ENCODE data around the gene DPM2. TPM values are rescaled to one million over a fixed set of nuclear protein-coding genes. Genes with fewer than 3 reads are reported as not detected.

Gene DPM2, protein sequence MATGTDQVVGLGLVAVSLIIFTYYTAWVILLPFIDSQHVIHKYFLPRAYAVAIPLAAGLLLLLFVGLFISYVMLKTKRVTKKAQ
- total RNA-seq, result 34.0 and 37.7 TPM in 2 replicates
- long read RNA-seq, transcript DPM2-205 (3 exons, 1,662 nt), result major isoform, 12 of 25 reads
- long read RNA-seq, partial matches to known transcripts, result 8 of 25 reads
- long read RNA-seq, other reads (novel, unspliced or antisense), result 4 of 25 reads

- Mint-ChIP-seq H3K9me3 (ENCODE audit: low read depth) (no peaks in the 10 kb centered on the region), H3K27ac (peak within 1 kb of the TSS; percentile 96), H3K4me3 (ENCODE audit: low read depth) (peak within 1 kb of the TSS; percentile 85), H3K4me1 (ENCODE audit: low read depth) (peaks cover 22% of the 10 kb centered on the region), H3K36me3 (ENCODE audit: insufficient read depth) (peaks cover 6% of the 10 kb centered on the region), H3K27me3 (no peaks in the 10 kb centered on the region)
- peak; percentile 44 for DNase-seq (ENCODE audit: low spot score, unreplicated experiment)
- TF ChIP-seq, protein P1, sequence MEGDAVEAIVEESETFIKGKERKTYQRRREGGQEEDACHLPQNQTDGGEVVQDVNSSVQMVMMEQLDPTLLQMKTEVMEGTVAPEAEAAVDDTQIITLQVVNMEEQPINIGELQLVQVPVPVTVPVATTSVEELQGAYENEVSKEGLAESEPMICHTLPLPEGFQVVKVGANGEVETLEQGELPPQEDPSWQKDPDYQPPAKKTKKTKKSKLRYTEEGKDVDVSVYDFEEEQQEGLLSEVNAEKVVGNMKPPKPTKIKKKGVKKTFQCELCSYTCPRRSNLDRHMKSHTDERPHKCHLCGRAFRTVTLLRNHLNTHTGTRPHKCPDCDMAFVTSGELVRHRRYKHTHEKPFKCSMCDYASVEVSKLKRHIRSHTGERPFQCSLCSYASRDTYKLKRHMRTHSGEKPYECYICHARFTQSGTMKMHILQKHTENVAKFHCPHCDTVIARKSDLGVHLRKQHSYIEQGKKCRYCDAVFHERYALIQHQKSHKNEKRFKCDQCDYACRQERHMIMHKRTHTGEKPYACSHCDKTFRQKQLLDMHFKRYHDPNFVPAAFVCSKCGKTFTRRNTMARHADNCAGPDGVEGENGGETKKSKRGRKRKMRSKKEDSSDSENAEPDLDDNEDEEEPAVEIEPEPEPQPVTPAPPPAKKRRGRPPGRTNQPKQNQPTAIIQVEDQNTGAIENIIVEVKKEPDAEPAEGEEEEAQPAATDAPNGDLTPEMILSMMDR (IDR thresholded peaks at IDR 0.05; ENCODE audit: unreplicated experiment), result no peak
These were observed at the start of gene DPM2 for GRCh38 chr9:127937388-127938297. TSS of gene DPM2 (minus strand) at chr9:127937854. CDS start at chr9:127937820, 34 bp downstream.

- TF ChIP-seq, protein P1 (IDR thresholded peaks at IDR 0.05; ENCODE audit: unreplicated experiment), result no peak
- peaks cover 20% of the 10 kb centered on the region for H3K4me1 Mint-ChIP-seq (ENCODE audit: low read depth)
- no peaks in the 10 kb centered on the region for H3K27me3 Mint-ChIP-seq
- H3K27ac Mint-ChIP-seq, result peak overlapping the region; percentile 91
- H3K4me3 Mint-ChIP-seq (ENCODE audit: low read depth), result no peak overlapping the region
- no peak for DNase-seq (ENCODE audit: low spot score, unreplicated experiment)
- no peaks in the 10 kb centered on the region for H3K9me3 Mint-ChIP-seq (ENCODE audit: low read depth)
- no peaks in the 10 kb centered on the region for H3K36me3 Mint-ChIP-seq (ENCODE audit: insufficient read depth)
These were observed 49.5 kb upstream of the DPM2 start for GRCh38 chr9:127987103-127987614.

- Mint-ChIP-seq H3K27me3 (no peaks in the 10 kb centered on the region), H3K4me3 (ENCODE audit: low read depth) (no peak overlapping the region), H3K4me1 (ENCODE audit: low read depth) (peaks cover 26% of the 10 kb centered on the region), H3K36me3 (ENCODE audit: insufficient read depth) (no peaks in the 10 kb centered on the region), H3K27ac (no peak overlapping the region), H3K9me3 (ENCODE audit: low read depth) (no peaks in the 10 kb centered on the region)
- DNase-seq (ENCODE audit: low spot score, unreplicated experiment), result no peak
- TF ChIP-seq, protein P1 (IDR thresholded peaks at IDR 0.05; ENCODE audit: unreplicated experiment), result no peak
These were observed 47.4 kb upstream of the DPM2 start for GRCh38 chr9:127985011-127985410.

DNA sequence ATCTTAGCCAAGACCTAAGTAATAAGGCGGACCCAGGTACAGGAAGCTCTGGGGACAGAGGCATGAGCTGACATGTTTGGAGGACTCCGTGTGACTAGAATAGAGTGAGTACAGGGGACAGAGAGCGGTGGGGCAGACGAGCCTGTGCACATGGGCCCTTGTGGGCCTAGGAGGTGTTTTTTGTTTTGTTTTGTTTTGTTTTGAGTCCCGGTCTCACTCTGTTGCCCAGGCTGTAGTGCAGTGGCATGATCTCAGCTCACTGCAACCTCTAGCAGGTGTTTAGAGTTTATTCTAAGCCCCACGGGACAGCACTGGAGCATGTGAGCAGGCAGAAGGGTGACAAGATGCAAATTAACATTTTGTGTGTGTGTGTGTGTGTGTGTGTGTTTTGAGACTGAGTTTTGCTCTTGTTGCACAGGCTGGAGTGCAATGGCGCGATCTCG lies 46.2 kb upstream of the DPM2 start:
- no peak overlapping the region for H3K4me3 Mint-ChIP-seq (ENCODE audit: low read depth)
- no peak for DNase-seq (ENCODE audit: low spot score, unreplicated experiment)
- H3K4me1 Mint-ChIP-seq (ENCODE audit: low read depth), result peaks cover 28% of the 10 kb centered on the region
- no peaks in the 10 kb centered on the region for H3K9me3 Mint-ChIP-seq (ENCODE audit: low read depth)
- no peak overlapping the region for H3K27ac Mint-ChIP-seq
- H3K27me3 Mint-ChIP-seq, result no peaks in the 10 kb centered on the region
- no peaks in the 10 kb centered on the region for H3K36me3 Mint-ChIP-seq (ENCODE audit: insufficient read depth)
- TF ChIP-seq, protein P1 (IDR thresholded peaks at IDR 0.05; ENCODE audit: unreplicated experiment), result no peak

- no peak for DNase-seq (ENCODE audit: low spot score, unreplicated experiment)
- no peak overlapping the region for H3K4me3 Mint-ChIP-seq (ENCODE audit: low read depth)
- H3K27ac Mint-ChIP-seq, result peak overlapping the region; percentile 8
- no peaks in the 10 kb centered on the region for H3K27me3 Mint-ChIP-seq
- TF ChIP-seq, protein P1 (IDR thresholded peaks at IDR 0.05; ENCODE audit: unreplicated experiment), result no peak
- H3K36me3 Mint-ChIP-seq (ENCODE audit: insufficient read depth), result no peaks in the 10 kb centered on the region
- peaks cover 33% of the 10 kb centered on the region for H3K4me1 Mint-ChIP-seq (ENCODE audit: low read depth)
- H3K9me3 Mint-ChIP-seq (ENCODE audit: low read depth), result no peaks in the 10 kb centered on the region
These were observed 45.3 kb upstream of the DPM2 start for GRCh38 chr9:127982912-127983311.

Measured in progenitor cell of endocrine pancreas (in vitro differentiated cells).